Activated naive CD4-positive, alpha-beta T cell treated with anti-CD3 and anti-CD28 coated beads, Interleukin-2, amount 10 ng/mL, durations not matched to agents 7 days and 5 days (primary cell): ENCODE measurements around the gene FAM163B.

Experiments used
- CTCF ChIA-PET: fragments of 350-600 bp; sonication (Branson Sonifier 250); formaldehyde crosslinking; loops from one replicate; lab custom pipeline; 2021; ENCODE audit warnings: antibody characterized with exemption; lab: Charles Lee
- DNase-seq: peaks from one replicate; pipeline ENCODE4 v3.0.0-alpha.2; 2020
- H3K27ac Mint-ChIP-seq: one replicate; pipeline ENCODE4 v1.8.0; 2021; ENCODE audit warnings: mild to moderate bottlenecking, moderate library complexity, mixed read lengths
- H3K27me3 Mint-ChIP-seq: one replicate; pipeline ENCODE4 v1.8.0; 2021; ENCODE audit warnings: mild to moderate bottlenecking, mixed read lengths
- H3K36me3 Mint-ChIP-seq: one replicate; pipeline ENCODE4 v1.8.0; 2021; ENCODE audit warnings: mixed read lengths
- H3K4me1 Mint-ChIP-seq: one replicate; pipeline ENCODE4 v1.8.0; 2021; ENCODE audit warnings: mixed read lengths
- H3K4me3 Mint-ChIP-seq: one replicate; pipeline ENCODE4 v1.8.0; 2021; ENCODE audit warnings: mild to moderate bottlenecking, moderate library complexity, mixed read lengths
- H3K9me3 Mint-ChIP-seq: one replicate; pipeline ENCODE4 v1.8.0; 2021; ENCODE audit warnings: mixed read lengths

FAM163B gene

DNA sequence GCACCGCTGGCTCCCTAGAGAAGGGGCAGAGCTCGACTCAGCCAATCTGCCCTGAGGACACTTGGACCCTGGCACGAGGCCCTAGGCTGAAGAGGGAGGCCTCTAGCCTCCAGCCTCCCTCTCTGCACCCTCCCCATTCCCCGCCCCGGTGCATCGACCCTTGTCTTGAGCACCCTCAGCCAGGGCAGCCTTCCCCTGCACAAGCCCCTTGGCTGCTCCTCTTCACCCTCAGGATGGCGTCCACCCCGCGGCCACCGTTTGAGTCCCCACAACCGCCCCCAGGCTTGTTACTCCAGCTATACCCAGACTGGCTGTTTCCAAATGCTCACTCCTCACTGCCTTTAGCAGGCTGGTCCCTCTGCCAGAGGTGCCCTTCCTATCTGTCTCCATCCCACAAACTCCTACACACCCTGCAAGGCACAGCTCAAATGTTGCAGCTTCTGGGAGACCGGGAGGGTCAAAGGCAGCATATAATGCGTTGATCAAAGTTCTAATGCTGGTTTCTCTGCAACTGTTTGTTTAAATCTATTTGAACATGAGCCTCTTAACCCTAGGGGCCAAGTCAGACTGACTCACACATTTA lies 6.5 kb upstream of the FAM163B start:
- H3K4me3 Mint-ChIP-seq = no peak overlapping the region
- H3K4me1 Mint-ChIP-seq = peaks cover 14% of the 10 kb centered on the region
- H3K9me3 Mint-ChIP-seq = no peaks in the 10 kb centered on the region
- DNase-seq = no peak
- peaks cover 76% of the 10 kb centered on the region for H3K27me3 Mint-ChIP-seq
- H3K36me3 Mint-ChIP-seq = no peaks in the 10 kb centered on the region
- H3K27ac Mint-ChIP-seq = no peak overlapping the region
- CTCF ChIA-PET = no interaction called here

DNA sequence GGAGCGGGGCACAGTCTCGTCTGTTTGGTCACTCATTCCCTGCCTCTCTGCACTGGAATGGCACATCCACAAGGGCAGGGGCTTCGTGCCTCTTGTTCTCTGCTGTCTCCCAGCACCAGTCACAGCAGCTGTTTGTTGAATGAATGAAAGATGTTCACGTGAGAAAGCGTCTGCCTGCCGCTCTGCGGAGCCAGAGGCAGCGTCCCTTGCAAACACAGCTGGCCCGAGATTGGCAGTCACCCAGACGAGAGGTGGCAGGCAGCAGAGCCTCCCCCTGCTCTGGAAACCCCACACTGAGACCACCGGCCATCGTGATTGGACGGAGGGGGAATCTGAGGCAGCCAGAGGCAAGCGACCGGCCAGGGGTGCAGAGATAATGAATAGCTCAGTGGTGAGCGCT lies 6.0 kb upstream of the FAM163B start:
- no peak overlapping the region for H3K4me3 Mint-ChIP-seq
- no peaks in the 10 kb centered on the region for H3K9me3 Mint-ChIP-seq
- no peak for DNase-seq
- peaks cover 81% of the 10 kb centered on the region for H3K27me3 Mint-ChIP-seq
- CTCF ChIA-PET = no interaction called here
- H3K27ac Mint-ChIP-seq = no peak overlapping the region
- no peaks in the 10 kb centered on the region for H3K36me3 Mint-ChIP-seq
- peaks cover 12% of the 10 kb centered on the region for H3K4me1 Mint-ChIP-seq

DNA sequence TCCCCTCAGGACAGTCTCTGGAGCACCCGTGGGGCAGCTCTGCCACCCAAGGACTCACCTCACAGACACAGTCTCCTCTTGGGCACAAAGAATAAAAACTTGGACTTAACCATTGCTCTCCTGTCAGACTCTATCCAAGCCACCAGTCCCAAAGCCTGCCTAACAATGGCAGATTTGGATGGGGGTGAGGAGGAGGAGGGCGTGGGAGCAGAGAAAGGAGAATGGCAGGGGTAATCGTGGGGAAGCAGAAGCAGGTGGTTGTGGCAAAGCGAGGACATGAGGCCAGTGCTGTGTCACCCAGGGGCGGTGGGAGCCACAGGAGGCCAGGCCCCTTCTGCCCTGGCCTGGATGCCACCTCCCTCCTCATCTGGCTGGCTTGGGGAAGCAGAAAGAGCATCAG lies 5.5 kb upstream of the FAM163B start:
- Mint-ChIP-seq H3K27ac (no peak overlapping the region), H3K4me3 (no peak overlapping the region), H3K27me3 (peaks cover 86% of the 10 kb centered on the region), H3K9me3 (no peaks in the 10 kb centered on the region), H3K36me3 (no peaks in the 10 kb centered on the region), H3K4me1 (peaks cover 7% of the 10 kb centered on the region)
- DNase-seq = no peak
- CTCF ChIA-PET = no interaction called here

DNA sequence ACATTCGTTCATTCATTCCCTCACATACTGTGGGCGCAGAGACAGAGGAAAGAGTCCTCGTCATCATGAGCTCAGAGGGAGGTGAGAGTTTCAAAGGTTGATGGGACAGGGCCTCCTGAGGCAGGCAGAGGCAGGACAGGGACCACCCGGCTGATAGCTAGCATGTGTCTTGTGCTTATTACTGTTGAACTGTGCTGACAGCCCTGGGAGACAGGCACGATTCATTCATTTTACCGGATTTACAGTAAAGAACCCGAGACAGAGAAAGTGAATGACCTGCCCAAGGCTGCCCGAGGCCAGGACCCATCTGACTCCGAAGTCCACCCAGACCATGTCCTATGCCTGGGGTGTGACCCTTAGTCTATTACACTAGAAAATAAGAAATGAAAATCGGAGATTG lies 4.9 kb upstream of the FAM163B start:
- Mint-ChIP-seq H3K27me3 (peaks cover 91% of the 10 kb centered on the region), H3K36me3 (no peaks in the 10 kb centered on the region), H3K27ac (no peak overlapping the region), H3K9me3 (no peaks in the 10 kb centered on the region), H3K4me1 (peaks cover 5% of the 10 kb centered on the region), H3K4me3 (no peak overlapping the region)
- CTCF ChIA-PET = no interaction called here
- DNase-seq = no peak

DNA sequence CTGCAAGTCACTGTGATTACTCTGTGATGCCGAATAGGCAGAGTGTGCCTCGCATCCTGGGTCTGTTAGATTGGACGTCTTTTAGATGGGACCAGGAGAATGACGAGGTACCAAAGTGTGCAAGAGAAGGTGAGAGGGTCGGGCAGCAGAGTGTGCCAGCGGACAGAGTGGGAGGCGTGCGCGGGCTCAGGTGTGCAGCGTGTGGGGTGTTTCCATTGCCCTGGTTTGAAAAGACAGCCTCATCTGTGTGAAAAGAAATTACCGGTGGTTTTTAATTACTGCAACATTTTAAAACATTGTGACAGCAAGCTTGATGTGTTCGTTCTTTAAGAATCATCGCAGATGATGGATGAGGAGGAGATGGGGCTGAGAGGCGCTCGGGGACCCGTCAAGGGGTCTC lies 4.2 kb upstream of the FAM163B start:
- peaks cover 2% of the 10 kb centered on the region for H3K4me1 Mint-ChIP-seq
- no peaks in the 10 kb centered on the region for H3K9me3 Mint-ChIP-seq
- H3K27me3 Mint-ChIP-seq = peaks cover 90% of the 10 kb centered on the region
- H3K27ac Mint-ChIP-seq = no peak overlapping the region
- no peak for DNase-seq
- CTCF ChIA-PET = no interaction called here
- no peak overlapping the region for H3K4me3 Mint-ChIP-seq
- no peaks in the 10 kb centered on the region for H3K36me3 Mint-ChIP-seq

DNA sequence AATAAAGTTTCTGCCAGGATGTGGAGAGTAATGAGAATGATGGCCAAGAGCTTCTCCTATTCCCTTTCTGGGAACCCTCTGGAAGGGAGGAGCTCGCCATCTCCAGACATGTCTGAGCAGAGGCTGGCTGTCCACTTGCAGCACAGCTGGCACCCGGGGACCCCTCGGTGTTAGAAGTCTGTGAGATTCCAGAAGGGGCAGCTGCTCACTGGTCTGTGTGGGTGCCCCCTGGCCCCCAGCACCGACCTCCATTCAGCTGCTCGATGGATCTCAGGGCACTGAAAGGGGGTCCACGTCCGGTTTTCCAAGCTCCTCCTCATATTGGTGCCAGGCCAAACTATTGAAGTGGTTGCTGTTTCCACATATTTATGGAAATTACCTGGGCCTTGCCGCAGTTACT lies 3.6 kb upstream of the FAM163B start:
- no peak for DNase-seq
- H3K36me3 Mint-ChIP-seq = no peaks in the 10 kb centered on the region
- CTCF ChIA-PET = no interaction called here
- no peaks in the 10 kb centered on the region for H3K9me3 Mint-ChIP-seq
- peaks cover 2% of the 10 kb centered on the region for H3K4me1 Mint-ChIP-seq
- H3K27me3 Mint-ChIP-seq = peaks cover 90% of the 10 kb centered on the region
- H3K27ac Mint-ChIP-seq = no peak overlapping the region
- no peak overlapping the region for H3K4me3 Mint-ChIP-seq

DNA sequence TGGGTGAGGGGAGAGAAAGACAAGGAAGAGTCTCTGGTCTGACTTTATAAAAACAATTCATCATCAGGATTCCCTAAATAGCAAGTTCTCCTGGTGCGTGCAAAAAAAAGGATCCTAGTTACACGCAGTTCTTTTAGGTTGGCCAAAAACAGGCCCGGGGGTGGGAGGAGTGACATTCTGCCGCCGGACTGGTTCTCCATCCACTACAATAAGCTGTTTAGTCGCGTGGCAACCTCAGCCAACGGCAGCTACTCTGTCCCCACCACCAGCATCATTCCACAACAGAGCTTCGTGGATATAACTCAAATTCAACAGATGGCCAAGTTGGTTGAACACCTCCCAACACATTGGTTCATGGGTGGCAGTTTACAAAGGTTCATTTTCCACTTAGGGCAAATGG lies 2.9 kb upstream of the FAM163B start:
- no peaks in the 10 kb centered on the region for H3K9me3 Mint-ChIP-seq
- H3K4me3 Mint-ChIP-seq = no peak overlapping the region
- CTCF ChIA-PET = no interaction called here
- peaks cover 2% of the 10 kb centered on the region for H3K4me1 Mint-ChIP-seq
- no peaks in the 10 kb centered on the region for H3K36me3 Mint-ChIP-seq
- no peak for DNase-seq
- H3K27ac Mint-ChIP-seq = no peak overlapping the region
- peaks cover 90% of the 10 kb centered on the region for H3K27me3 Mint-ChIP-seq

DNA sequence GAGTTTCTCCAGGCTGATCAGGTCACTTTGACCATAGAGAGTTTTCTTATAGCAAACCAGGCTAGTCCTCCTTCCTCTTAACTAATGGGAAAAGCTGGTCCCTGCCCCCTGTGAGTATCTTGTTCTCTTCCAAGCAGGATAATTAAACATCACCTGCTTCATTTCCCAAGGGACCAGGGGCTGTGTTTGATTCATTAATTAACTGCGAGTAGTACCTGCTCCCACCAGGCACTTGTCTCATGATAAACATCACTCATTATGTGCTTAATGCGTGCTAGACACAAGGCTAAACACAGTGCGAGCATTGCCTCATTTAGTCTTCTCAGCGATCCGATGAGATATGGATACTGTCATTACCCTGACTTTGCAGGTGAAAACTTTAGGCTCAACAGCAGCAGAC lies 1.7 kb upstream of the FAM163B start:
- CTCF ChIA-PET = no interaction called here
- peaks cover 90% of the 10 kb centered on the region for H3K27me3 Mint-ChIP-seq
- no peaks in the 10 kb centered on the region for H3K36me3 Mint-ChIP-seq
- no peaks in the 10 kb centered on the region for H3K9me3 Mint-ChIP-seq
- H3K4me3 Mint-ChIP-seq = no peak overlapping the region
- H3K27ac Mint-ChIP-seq = no peak overlapping the region
- H3K4me1 Mint-ChIP-seq = peaks cover 2% of the 10 kb centered on the region
- DNase-seq = no peak

DNA sequence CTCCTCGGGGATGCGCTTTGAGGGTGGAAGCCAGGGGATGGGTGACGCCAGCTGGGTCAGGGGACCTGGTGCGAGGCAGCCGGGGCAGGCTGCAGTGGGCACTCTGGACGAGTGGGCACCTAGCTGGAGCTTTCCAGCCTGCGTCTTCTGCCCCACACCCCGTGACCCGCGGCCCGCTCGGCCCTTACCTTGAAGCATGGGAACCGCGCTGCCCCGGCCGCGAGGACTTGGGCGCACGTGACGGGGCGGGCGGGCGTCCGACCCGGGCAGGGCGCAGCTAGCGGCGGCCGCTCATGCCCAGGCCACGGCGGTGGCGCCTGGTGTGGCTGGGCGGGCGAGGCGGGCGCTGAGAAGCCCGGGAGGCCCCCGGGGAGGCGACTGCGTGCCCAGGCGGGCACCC lies 300 bp downstream of the FAM163B start:
- peaks cover 82% of the 10 kb centered on the region for H3K27me3 Mint-ChIP-seq
- peaks cover 2% of the 10 kb centered on the region for H3K4me1 Mint-ChIP-seq
- CTCF ChIA-PET = interaction anchor here (1.6 kb wide), 1 partner anchor 134 kb away, joined by 6 read pairs; no protein-coding TSS in a partner anchor
- no peaks in the 10 kb centered on the region for H3K36me3 Mint-ChIP-seq
- DNase-seq = no peak
- no peak overlapping the region for H3K27ac Mint-ChIP-seq
- H3K4me3 Mint-ChIP-seq = no peak overlapping the region
- no peaks in the 10 kb centered on the region for H3K9me3 Mint-ChIP-seq

DNA sequence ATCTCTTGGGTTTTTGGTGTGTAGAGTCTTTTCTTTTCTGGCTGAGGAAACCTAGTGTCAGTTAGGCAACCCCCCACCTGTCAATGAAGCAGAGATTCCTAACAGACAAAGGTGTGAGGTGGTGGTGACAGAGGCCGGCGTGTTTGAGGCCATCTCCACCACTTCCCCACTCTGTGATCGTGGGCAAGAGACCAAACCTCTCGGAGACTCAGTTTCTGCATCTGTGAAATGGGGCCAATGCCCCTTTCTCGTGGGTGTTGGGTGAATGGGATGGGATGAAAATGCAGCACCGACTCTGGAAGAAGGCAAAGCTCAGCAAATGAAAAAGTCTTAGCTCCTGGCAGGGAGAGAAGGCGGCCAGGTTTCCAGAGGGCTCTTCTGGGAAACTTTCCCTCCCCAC lies 807 bp downstream of the FAM163B start:
- Mint-ChIP-seq H3K4me3 (no peak overlapping the region), H3K27ac (no peak overlapping the region), H3K27me3 (peaks cover 78% of the 10 kb centered on the region), H3K36me3 (no peaks in the 10 kb centered on the region), H3K4me1 (peaks cover 2% of the 10 kb centered on the region), H3K9me3 (no peaks in the 10 kb centered on the region)
- CTCF ChIA-PET = interaction anchor here (1.6 kb wide), 1 partner anchor 134 kb away, joined by 6 read pairs; no protein-coding TSS in a partner anchor
- no peak for DNase-seq

DNA sequence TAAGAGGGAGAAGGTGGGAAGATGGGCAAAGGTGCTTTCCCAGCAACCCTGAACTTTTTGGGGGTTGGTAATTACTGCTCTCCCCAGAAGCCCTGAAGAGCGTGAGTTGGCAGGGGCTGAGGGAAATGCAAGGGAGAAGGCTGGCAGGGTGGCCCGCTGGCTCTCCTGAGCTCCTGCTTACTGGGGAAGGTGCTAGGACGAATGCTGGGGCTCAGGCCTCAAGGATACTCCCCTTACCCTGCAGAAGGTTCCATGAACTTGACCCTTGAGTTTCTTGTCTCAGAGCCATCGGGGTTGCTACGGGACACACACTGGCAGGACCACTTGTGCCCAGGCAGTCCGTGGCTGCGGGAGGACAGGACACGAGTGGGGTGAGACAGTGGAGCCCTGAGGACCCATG lies 1.2 kb downstream of the FAM163B start:
- Mint-ChIP-seq H3K36me3 (no peaks in the 10 kb centered on the region), H3K9me3 (no peaks in the 10 kb centered on the region), H3K27ac (no peak overlapping the region), H3K4me1 (peaks cover 2% of the 10 kb centered on the region), H3K27me3 (peaks cover 77% of the 10 kb centered on the region), H3K4me3 (no peak overlapping the region)
- no peak for DNase-seq
- CTCF ChIA-PET = interaction anchor here (0.6 to 1.6 kb wide), 2 partner anchors 17 to 135 kb away, joined by 3 to 6 read pairs; no protein-coding TSS in a partner anchor

DNA sequence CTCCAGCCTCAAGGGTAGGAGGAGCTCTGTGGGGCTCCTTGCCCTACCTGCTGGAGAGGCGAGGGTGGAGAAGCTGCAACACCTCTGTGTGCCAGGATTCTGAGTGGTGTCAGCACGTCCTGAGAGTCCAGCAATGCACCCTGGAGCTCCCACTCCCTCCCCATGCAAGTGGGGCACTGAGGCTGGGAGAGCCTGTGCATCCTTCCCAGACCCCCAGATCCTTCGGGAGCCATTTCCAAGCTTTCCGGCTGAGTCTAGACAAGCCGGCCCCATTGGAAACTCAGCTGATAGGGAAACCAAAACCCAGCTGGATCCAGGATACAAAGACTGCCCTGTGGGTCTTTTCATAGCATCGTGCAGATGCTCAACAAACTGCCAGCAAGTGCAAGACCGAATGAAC lies 1.8 kb downstream of the FAM163B start:
- Mint-ChIP-seq H3K4me1 (peaks cover 2% of the 10 kb centered on the region), H3K36me3 (no peaks in the 10 kb centered on the region), H3K9me3 (no peaks in the 10 kb centered on the region), H3K27ac (no peak overlapping the region), H3K27me3 (peaks cover 71% of the 10 kb centered on the region), H3K4me3 (no peak overlapping the region)
- no peak for DNase-seq
- CTCF ChIA-PET = interaction anchor here (0.6 kb wide), 1 partner anchor 17 kb away, joined by 3 read pairs; no protein-coding TSS in a partner anchor

DNA sequence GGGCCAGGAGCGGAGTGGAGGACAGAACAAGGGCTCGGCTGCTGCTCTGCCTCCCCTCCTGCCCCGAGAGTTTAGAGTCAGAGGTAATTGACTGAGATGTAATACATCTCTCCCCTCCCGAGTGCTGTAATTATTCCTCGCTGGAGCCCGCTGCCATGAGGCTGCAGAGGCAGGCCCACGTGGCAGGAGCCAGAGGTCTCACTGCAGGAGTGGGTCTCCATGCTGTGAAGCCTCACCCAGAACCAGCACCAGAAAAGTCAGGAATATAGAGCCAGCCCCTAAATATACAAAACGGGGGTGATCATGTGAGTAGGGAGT lies 2.5 kb downstream of the FAM163B start:
- no peaks in the 10 kb centered on the region for H3K36me3 Mint-ChIP-seq
- no peaks in the 10 kb centered on the region for H3K9me3 Mint-ChIP-seq
- no peak overlapping the region for H3K4me3 Mint-ChIP-seq
- DNase-seq = no peak
- no peak overlapping the region for H3K27ac Mint-ChIP-seq
- H3K4me1 Mint-ChIP-seq = peaks cover 2% of the 10 kb centered on the region
- CTCF ChIA-PET = no interaction called here
- peaks cover 66% of the 10 kb centered on the region for H3K27me3 Mint-ChIP-seq

DNA sequence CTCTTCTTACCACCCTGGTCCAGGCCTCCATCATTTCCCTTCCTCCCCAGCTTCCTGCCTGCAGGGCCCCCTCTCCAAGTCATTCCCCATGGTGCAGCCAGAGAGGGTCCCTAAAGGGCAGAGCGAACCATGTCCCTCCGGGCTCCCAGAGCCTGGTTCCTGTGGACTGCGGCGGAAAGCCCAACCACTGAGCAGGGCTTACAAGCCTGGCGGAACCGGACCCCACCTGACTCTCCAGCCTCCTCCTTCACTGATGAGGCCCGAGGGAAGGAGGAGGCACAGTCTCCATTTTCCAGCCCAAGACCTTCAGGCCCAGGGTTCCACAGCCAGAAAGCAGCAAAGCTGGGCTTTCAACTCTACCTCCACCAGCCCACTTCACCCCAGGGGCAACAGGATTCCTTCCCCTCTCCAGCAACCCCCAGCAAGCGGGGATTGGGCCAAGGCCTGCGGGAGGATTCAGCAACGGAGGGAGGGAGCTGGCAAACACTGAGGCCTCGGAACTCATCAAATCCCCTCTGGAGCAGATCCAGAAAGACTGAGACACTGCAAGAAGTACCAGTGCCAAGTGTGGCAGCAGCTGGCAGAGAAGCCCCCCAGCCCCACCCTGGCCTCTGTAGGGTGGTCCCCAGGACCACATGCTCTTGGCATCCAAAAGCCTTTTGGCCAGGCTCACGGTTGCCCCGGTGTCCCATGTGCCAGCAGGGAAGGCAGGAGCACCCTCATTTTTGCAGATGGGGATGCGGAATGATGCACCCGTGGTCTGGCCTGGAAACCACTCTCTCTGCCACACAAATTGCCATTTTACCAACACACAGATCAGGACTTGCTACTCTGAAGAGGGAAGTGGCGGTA lies 3.1 kb downstream of the FAM163B start:
- Mint-ChIP-seq H3K36me3 (no peaks in the 10 kb centered on the region), H3K27ac (no peak overlapping the region), H3K4me1 (peaks cover 2% of the 10 kb centered on the region), H3K9me3 (no peaks in the 10 kb centered on the region), H3K4me3 (no peak overlapping the region), H3K27me3 (peaks cover 62% of the 10 kb centered on the region)
- no peak for DNase-seq
- CTCF ChIA-PET = no interaction called here

DNA sequence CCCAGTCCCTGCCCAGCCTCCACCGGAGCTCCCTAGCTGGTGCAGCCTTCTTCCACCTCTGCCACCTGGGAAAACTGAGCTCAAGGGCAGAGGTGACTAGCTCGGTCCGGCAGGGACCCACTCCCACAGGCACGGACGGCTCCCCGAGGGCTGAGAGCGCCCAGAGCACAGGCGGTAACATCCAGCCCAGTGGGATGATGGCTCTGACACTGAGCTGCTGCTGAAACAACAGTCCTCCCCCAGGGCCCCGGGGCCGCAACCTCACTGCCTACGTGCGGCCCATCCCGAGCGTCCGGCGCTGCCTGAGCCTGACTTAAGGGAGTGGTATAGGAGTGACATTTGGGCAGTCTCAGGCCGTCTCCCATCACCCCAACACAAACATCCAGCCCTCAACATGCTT lies 3.7 kb downstream of the FAM163B start:
- peaks cover 2% of the 10 kb centered on the region for H3K4me1 Mint-ChIP-seq
- no peaks in the 10 kb centered on the region for H3K9me3 Mint-ChIP-seq
- no peak for DNase-seq
- H3K27ac Mint-ChIP-seq = no peak overlapping the region
- no peaks in the 10 kb centered on the region for H3K36me3 Mint-ChIP-seq
- H3K27me3 Mint-ChIP-seq = peaks cover 56% of the 10 kb centered on the region
- CTCF ChIA-PET = interaction anchor here (0.6 kb wide), 1 partner anchor 1527 kb away, joined by 3 read pairs; no protein-coding TSS in a partner anchor
- H3K4me3 Mint-ChIP-seq = no peak overlapping the region
